OCI-LY7 (cell line): ENCODE data around the gene SLC35A1. TPM values are rescaled to one million over a fixed set of nuclear protein-coding genes. Genes with fewer than 3 reads are reported as not detected.
A peak's percentile ranks its signal among the peaks of the same experiment; 100 is the strongest.

Experiments
- Bru-seq: library from RNA; stranded (reverse); fragments of 400-500 nt; gene quantifications from one replicate; lab custom pipeline; 2021; lab: Mats Ljungman, UMichigan
- BruChase-seq, 2 experiments: library from RNA; stranded (reverse); fragments of 400-500 nt; gene quantifications; one replicate each; lab custom pipeline; 2021; lab: Mats Ljungman, UMichigan
- BruUV-seq: library from RNA; stranded (reverse); fragments of 400-500 nt; replicated peaks from 2 replicates; lab custom pipeline; 2021; lab: Mats Ljungman, UMichigan
- CTCF ChIA-PET: fragments of 300-600 bp; sonication (Branson Sonifier 250); formaldehyde crosslinking; loops from one replicate; lab custom pipeline; 2022; ENCODE audit warnings: antibody characterized with exemption; ENCODE audit not compliant: unreplicated experiment; lab: Charles Lee
- POLR2A ChIA-PET: fragments of 300-600 bp; sonication (Branson Sonifier 250); formaldehyde crosslinking; loops from one replicate; lab custom pipeline; 2022; ENCODE audit warnings: antibody characterized with exemption; lab: Charles Lee
- DNase-seq: peaks from one replicate; pipeline ENCODE4 v3.0.0-alpha.2; 2015; ENCODE audit warnings: low spot score
- H2AFZ ChIP-seq: fragments of 200-600 bp; sonication (generic), shearing (Covaris generic); 2 replicates; pipeline ENCODE4 v1.6.1; 2014; ENCODE audit warnings: mild to moderate bottlenecking, antibody characterized with exemption, low read length, moderate library complexity
- H3K27ac ChIP-seq: fragments of 200-600 bp; sonication (generic); 2 replicates; pipeline ENCODE4 v1.5.1; 2014; ENCODE audit warnings: mixed run types, low read depth, mild to moderate bottlenecking, moderate library complexity, low read length, inconsistent platforms; ENCODE audit not compliant: poor library complexity, severe bottlenecking
- H3K36me3 ChIP-seq: fragments of 200-600 bp; sonication (generic); 2 replicates; pipeline ENCODE4 v1.6.1; 2014; ENCODE audit warnings: mild to moderate bottlenecking, antibody characterized with exemption, low read length, moderate library complexity, mixed read lengths; ENCODE audit not compliant: insufficient read depth
- H3K4me1 ChIP-seq: fragments of 200-600 bp; sonication (generic); 2 replicates; pipeline ENCODE4 v1.5.1; 2014; ENCODE audit warnings: mild to moderate bottlenecking, low read length; ENCODE audit not compliant: insufficient read depth, poor library complexity, severe bottlenecking
- H3K4me2 ChIP-seq: fragments of 200-600 bp; sonication (generic); 2 replicates; pipeline ENCODE4 v1.6.1; 2014; ENCODE audit warnings: mild to moderate bottlenecking, low read length
- H3K4me3 ChIP-seq: fragments of 200-600 bp; sonication (generic); 2 replicates; pipeline ENCODE4 v1.5.1; 2014; ENCODE audit warnings: mild to moderate bottlenecking, low read depth, low read length; ENCODE audit not compliant: poor library complexity, severe bottlenecking
- H3K79me2 ChIP-seq: fragments of 200-600 bp; sonication (generic); 2 replicates; pipeline ENCODE4 v1.6.1; 2016; ENCODE audit warnings: low read depth, mild to moderate bottlenecking, low read length, moderate library complexity, mixed read lengths; ENCODE audit not compliant: insufficient read depth
- H3K9me2 ChIP-seq: fragments of 200-600 bp; sonication (generic); 2 replicates; pipeline ENCODE4 v1.6.1; 2016; ENCODE audit warnings: mild to moderate bottlenecking, low read length, mixed read lengths; ENCODE audit not compliant: insufficient read depth
- H3K9me3 ChIP-seq: fragments of 200-600 bp; sonication (generic); 2 replicates; pipeline ENCODE4 v1.6.1; 2014; ENCODE audit warnings: mild to moderate bottlenecking, mixed run types, low read length, mixed read lengths
- H4K20me1 ChIP-seq: fragments of 200-600 bp; sonication (generic); 2 replicates; pipeline ENCODE4 v1.6.1; 2014; ENCODE audit warnings: mild to moderate bottlenecking, antibody characterized with exemption, low read length, moderate library complexity, mixed read lengths; ENCODE audit not compliant: insufficient read depth
- CTCF ChIP-seq: fragments of 200-600 bp; sonication (generic); conservative IDR thresholded peaks from 2 replicates; pipeline ENCODE4 v1.5.1; 2014; ENCODE audit warnings: mild to moderate bottlenecking, antibody characterized with exemption, low read length, moderate library complexity, mixed read lengths
- EZH2phosphoT487 ChIP-seq: fragments of 200-600 bp; sonication (generic); IDR thresholded peaks from 2 replicates; pipeline ENCODE4 v1.6.1; 2018; ENCODE audit warnings: low read depth, borderline replicate concordance, mild to moderate bottlenecking, mixed run types, antibody characterized with exemption, low read length, moderate library complexity, mixed read lengths
- intact Hi-C: fragments of 100-400 bp; cut with micrococcal nuclease; formaldehyde crosslinking; loops from one replicate; pipeline ENCODE4 v1.10.0; 2022; ENCODE audit not compliant: unreplicated experiment
- long read RNA-seq: library from polyadenylated mRNA; stranded (forward); transcript quantifications from one replicate; pipeline ENCODE4 v2.0.0, GENCODE V29; 2022
- total RNA-seq, 2 experiments: library from RNA; depleted of rRNA in 1 of 2; stranded (reverse); fragments of >200 nt in 1 of 2; shearing (Covaris generic) in 1 of 2; gene quantifications; 2 replicates each; pipeline ENCODE4 v1.2.3, GENCODE V29; 2014 to 2022

SLC35A1 gene
- total RNA-seq (2014; rRNA removed; shearing (Covaris generic)) = 17.0 and 17.2 TPM in 2 replicates
- total RNA-seq (2022) = 21.2 and 22.4 TPM in 2 replicates
- Bru-seq, nascent RNA = percentile 79 among the genes with signal in this experiment
- percentile 77 among the genes with signal in this experiment for BruChase-seq, experiment 1, labeled RNA remaining after a 6-hour chase
- BruChase-seq, experiment 2, labeled RNA remaining after a 2-hour chase = percentile 84 among the genes with signal in this experiment
- long read RNA-seq, transcript SLC35A1-201 (8 exons, 1,851 nt) = major isoform, 45 of 52 reads
- long read RNA-seq, partial matches to known transcripts = 0 of 52 reads
- long read RNA-seq, other reads (novel, unspliced or antisense) = 7 of 52 reads

DNA sequence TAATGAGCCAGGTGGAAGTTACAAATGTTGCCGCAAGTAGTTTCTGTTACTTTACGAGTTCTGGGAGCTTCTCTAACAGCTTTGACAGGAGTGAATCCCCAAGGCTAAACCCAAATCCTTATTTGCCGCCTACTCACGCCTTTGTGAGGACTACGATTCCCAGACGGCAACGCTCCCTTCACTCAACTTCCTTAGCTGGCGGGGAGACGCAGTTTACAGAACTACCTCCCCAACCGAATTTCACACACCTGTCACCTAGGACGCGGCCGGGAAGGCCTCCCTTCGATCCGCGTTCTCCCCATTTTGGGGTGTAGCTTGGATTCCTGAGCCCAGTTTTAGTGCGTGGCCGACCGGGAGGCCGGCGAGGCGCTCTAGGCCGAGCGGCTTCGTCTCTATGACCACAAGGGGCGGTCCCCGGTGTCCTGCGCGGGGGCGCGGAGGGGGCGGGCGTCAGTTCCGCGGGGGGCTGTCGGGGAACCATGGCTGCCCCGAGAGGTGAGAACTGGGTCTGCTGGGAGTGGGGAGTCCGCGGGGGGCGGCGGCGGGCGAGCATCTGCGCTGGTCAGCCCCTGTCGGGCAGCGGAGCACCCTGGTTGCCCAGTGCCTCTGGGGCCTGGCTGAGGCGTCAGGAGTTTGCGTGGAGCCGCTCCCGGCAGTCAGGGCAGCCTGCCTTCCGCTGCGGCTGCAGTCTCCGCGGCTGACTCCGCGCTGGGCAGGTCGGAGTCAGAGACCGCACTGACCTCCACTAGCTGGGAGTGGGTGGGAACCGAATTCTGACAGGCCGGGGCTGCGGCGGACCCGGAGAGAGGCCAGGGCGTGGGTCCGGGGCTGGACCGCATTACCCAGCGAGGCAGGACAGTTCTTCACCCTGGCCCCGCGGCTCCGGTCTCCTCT is at the start of gene SLC35A1:
SLC35A1 (plus strand) TSS at position 450 of the 894 bp plus-strand sequence; CDS start at position 480, 30 bp downstream.
- H2AFZ ChIP-seq = peak within 1 kb of the TSS; percentile 94
- H3K79me2 ChIP-seq = peaks cover 38% of the 10 kb centered on the region
- peak within 1 kb of the TSS; percentile 81 for H3K4me2 ChIP-seq
- no TSS peak for BruUV-seq
- ChIA-PET CTCF (no interaction called here), POLR2A (interaction anchor here (0.6 to 1.2 kb wide), 3 partner anchors 118 to 1279 kb away, joined by 3 read pairs; no protein-coding TSS in a partner anchor)
- DNase-seq = peak; percentile 86
- peak within 1 kb of the TSS; percentile 35 for H3K27ac ChIP-seq
- H3K4me3 ChIP-seq = peak within 1 kb of the TSS; percentile 74
- H3K9me2 ChIP-seq = no peaks in the 10 kb centered on the region
- TF ChIP-seq CTCF (0 out of 2 replicates have a peak, but pooled peaks have one; percentile 27), EZH2phosphoT487 (no peak)
- H3K36me3 ChIP-seq = peaks cover 6% of the 10 kb centered on the region
- peaks cover 25% of the 10 kb centered on the region for H3K4me1 ChIP-seq
- H4K20me1 ChIP-seq = peaks cover 5% of the 10 kb centered on the region; the same call in 1 of the 2 replicates
- H3K9me3 ChIP-seq = no peaks in the 10 kb centered on the region
- intact Hi-C loops = loop anchor here (1.0 to 5.0 kb wide), 5 partner anchors 64 to 695 kb away; partner anchors contain the start of genes CNR1, SMIM8 and ZNF292

DNA sequence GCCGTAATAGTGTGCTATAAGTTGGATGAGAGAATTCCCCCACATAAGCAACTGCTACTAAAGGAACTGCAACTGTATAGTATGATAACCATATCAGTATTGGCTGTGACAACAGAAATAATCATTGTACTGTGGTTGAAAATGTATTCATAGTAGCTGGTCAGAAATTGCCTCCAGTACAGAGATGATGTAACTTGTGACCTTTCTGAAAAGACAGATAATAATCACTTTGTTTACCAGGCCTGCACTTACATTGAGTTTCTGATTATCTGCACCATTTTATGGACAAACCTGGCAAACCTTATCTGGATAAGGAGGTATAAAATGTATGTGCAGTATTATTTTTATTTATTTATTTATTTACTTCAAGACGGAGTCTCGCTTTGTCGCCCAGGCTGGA is 46.0 kb upstream of the SLC35A1 start:
- intact Hi-C loops = no loop called here
- Histone ChIP-seq H3K9me2 (no peaks in the 10 kb centered on the region), H3K36me3 (no peaks in the 10 kb centered on the region), H3K4me3 (no peak overlapping the region), H4K20me1 (no peaks in the 10 kb centered on the region), H3K27ac (no peak overlapping the region), H3K4me2 (no peak overlapping the region), H2AFZ (no peak overlapping the region), H3K79me2 (no peaks in the 10 kb centered on the region), H3K4me1 (no peaks in the 10 kb centered on the region), H3K9me3 (no peaks in the 10 kb centered on the region)
- BruUV-seq = no TSS peak
- TF ChIP-seq CTCF = no peak
- TF ChIP-seq EZH2phosphoT487 = no peak
- no peak for DNase-seq
- ChIA-PET CTCF (no interaction called here), POLR2A (no interaction called here)
